Measurements from ENCODE around the gene LPP. TPM values are rescaled to one million over a fixed set of nuclear protein-coding genes. Genes with fewer than 3 reads are reported as not detected.
"Not testable (repeated sequence)": the region's sequence is repeated elsewhere in the genome, so short reads cannot be mapped to it uniquely, and the experiment has no call there.

Gene LPP
- total and polyA plus RNA-seq, 5 donors from 2014 or later = 14.5 to 102 (median 21.7) TPM

DNA sequence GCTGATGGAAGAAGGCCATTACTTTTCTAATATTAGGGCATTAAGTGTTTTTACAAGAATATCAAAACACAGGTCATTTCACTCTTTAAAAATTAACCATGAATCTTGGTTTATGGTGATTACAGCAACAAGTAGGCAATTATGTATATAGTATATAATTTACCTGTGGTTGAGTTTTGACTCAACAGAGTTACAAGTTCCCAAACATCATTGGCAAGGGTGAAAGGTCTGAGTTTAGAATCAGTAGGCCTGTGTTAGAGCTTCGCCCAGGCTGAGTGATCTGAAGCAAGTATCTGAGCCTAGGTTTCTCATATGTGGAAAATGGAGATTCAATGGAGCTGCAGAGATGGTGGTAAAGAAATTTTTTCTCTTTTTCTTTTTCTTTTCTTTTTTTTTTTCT, 25.1 kb upstream of the LPP start:
- Histone ChIP-seq H3K4me1 (ENCODE audit: control insufficient read depth, insufficient read depth, low read length, poor library complexity, severe bottlenecking) (no peaks in the 10 kb centered on the region), H3K36me3 (ENCODE audit: control insufficient read depth, insufficient read depth, low read length) (no peaks in the 10 kb centered on the region), H3K27ac (ENCODE audit: insufficient read depth, low read length, poor library complexity, severe bottlenecking) (no peak overlapping the region), H3K4me3 (ENCODE audit: low read depth, low read length) (no peak overlapping the region), H3K9me3 (ENCODE audit: control insufficient read depth in 2 of 2, low read length in 2 of 2) (no peaks in the 10 kb centered on the region), H3K27me3 (ENCODE audit: control insufficient read depth, insufficient read depth, low read length) (no peaks in the 10 kb centered on the region)
- no peaks in the 10 kb centered on the region for H3K36me3 Mint-ChIP-seq
- peaks cover 0 to 2% (median 0%) of the 10 kb centered on the region in 7 donors for H3K9me3 Mint-ChIP-seq
- H3K4me3 Mint-ChIP-seq = no peak overlapping the region
- DNase-seq (no peak), ATAC-seq (ENCODE audit: low read depth in 2 of 2) (no peak)
- peaks cover 5% of the 10 kb centered on the region for H3K27me3 Mint-ChIP-seq
- peaks cover 0 to 5% (median 0%) of the 10 kb centered on the region in 4 donors for H3K4me1 Mint-ChIP-seq
- no peak overlapping the region for H3K27ac Mint-ChIP-seq

DNA sequence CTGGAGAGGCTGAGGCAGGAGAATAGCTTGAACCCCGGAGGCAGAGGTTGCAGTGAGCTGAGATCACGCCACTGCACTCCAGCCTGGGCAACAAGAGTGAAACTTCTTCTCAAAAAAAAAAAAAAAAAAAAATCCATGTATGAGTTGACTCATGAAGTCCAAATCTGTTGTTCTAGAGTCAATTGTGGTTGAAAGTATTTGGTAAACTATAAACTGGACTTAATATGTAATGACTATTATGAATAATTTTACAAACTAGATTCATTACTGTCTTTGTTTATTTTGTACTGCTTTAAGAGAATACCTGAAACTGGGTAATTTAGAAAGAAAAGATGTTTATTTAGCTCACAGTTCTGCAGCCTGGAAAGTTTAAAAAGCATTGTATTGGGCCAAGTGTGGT, 22.9 kb upstream of the LPP start:
- not testable (repeated sequence) for DNase-seq; H3K27me3 Mint-ChIP-seq; H3K27ac Mint-ChIP-seq; ATAC-seq (ENCODE audit: low read depth in 2 of 2); H3K4me3 Mint-ChIP-seq; H3K4me1 ChIP-seq (ENCODE audit: control insufficient read depth, insufficient read depth, low read length, poor library complexity, severe bottlenecking); H3K27ac ChIP-seq (ENCODE audit: insufficient read depth, low read length, poor library complexity, severe bottlenecking); H3K4me3 ChIP-seq (ENCODE audit: low read depth, low read length); H3K36me3 Mint-ChIP-seq; H3K36me3 ChIP-seq (ENCODE audit: control insufficient read depth, insufficient read depth, low read length); H3K9me3 ChIP-seq (ENCODE audit: control insufficient read depth in 2 of 2, low read length in 2 of 2); H3K27me3 ChIP-seq (ENCODE audit: control insufficient read depth, insufficient read depth, low read length); H3K4me1 Mint-ChIP-seq; H3K9me3 Mint-ChIP-seq

DNA sequence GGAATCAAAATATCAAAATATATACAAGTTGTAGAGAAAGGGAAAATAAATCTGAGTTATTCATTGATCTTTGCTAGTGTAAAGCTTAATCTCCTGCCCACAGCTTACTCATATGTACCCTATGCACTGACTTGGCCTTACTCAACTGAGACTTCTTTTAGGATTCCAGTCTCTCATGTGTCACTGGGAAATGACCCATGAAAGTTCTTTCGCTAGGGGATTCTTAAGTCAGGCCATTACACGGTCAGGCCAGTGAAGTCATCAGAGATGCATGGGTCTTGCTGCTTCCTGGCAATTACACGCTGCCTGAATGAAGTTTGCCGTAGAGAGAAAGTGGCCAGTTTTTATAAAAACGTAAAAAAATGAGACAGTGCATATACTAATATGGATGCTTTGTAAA, 20.7 kb upstream of the LPP start:
- Mint-ChIP-seq H3K4me3 (no peak overlapping the region), H3K27ac (no peak overlapping the region), H3K4me1 (peaks cover 0 to 8% (median 6%) of the 10 kb centered on the region in 4 donors), H3K27me3 (peaks cover 5% of the 10 kb centered on the region), H3K9me3 (peaks cover 0 to 3% (median 0%) of the 10 kb centered on the region in 7 donors), H3K36me3 (no peaks in the 10 kb centered on the region)
- H3K4me1 ChIP-seq (ENCODE audit: control insufficient read depth, insufficient read depth, low read length, poor library complexity, severe bottlenecking) = no peaks in the 10 kb centered on the region
- no peak for DNase-seq
- H3K4me3 ChIP-seq (ENCODE audit: low read depth, low read length) = no peak overlapping the region
- ATAC-seq (ENCODE audit: low read depth in 2 of 2) = no peak
- no peaks in the 10 kb centered on the region for H3K27me3 ChIP-seq (ENCODE audit: control insufficient read depth, insufficient read depth, low read length)
- no peaks in the 10 kb centered on the region for H3K36me3 ChIP-seq (ENCODE audit: control insufficient read depth, insufficient read depth, low read length)
- H3K27ac ChIP-seq (ENCODE audit: insufficient read depth, low read length, poor library complexity, severe bottlenecking) = no peak overlapping the region
- no peaks in the 10 kb centered on the region for H3K9me3 ChIP-seq (ENCODE audit: control insufficient read depth in 2 of 2, low read length in 2 of 2)

DNA sequence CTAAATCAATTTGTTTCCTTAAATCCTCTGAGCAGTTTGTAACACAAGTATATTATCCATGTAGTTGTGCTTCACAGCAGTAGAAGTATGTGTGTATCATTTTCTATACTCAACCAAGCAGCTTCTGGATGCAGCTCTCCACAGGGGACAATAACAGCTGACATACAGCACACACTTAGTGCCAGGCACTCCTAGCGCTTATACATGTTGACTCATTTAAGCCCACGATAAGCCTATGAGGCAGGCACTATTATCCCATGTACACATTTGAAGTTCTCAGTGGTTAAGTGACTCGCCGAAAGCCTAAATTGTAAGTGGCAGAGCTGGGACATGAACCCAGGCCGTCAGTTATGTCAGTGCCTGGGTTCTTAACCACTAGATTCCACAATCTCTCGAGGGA, 20.3 kb upstream of the LPP start:
- ATAC-seq (ENCODE audit: low read depth in 2 of 2) = no peak
- Histone ChIP-seq H3K36me3 (ENCODE audit: control insufficient read depth, insufficient read depth, low read length) (no peaks in the 10 kb centered on the region), H3K27me3 (ENCODE audit: control insufficient read depth, insufficient read depth, low read length) (no peaks in the 10 kb centered on the region), H3K27ac (ENCODE audit: insufficient read depth, low read length, poor library complexity, severe bottlenecking) (no peak overlapping the region), H3K4me3 (ENCODE audit: low read depth, low read length) (no peak overlapping the region), H3K9me3 (ENCODE audit: control insufficient read depth in 2 of 2, low read length in 2 of 2) (no peaks in the 10 kb centered on the region), H3K4me1 (ENCODE audit: control insufficient read depth, insufficient read depth, low read length, poor library complexity, severe bottlenecking) (no peaks in the 10 kb centered on the region)
- Mint-ChIP-seq H3K4me3 (no peak overlapping the region), H3K9me3 (peaks cover 0 to 3% (median 0%) of the 10 kb centered on the region in 7 donors), H3K27ac (no peak overlapping the region), H3K27me3 (peaks cover 5% of the 10 kb centered on the region), H3K4me1 (peaks cover 0 to 8% (median 6%) of the 10 kb centered on the region in 4 donors), H3K36me3 (no peaks in the 10 kb centered on the region)
- no peak for DNase-seq

DNA sequence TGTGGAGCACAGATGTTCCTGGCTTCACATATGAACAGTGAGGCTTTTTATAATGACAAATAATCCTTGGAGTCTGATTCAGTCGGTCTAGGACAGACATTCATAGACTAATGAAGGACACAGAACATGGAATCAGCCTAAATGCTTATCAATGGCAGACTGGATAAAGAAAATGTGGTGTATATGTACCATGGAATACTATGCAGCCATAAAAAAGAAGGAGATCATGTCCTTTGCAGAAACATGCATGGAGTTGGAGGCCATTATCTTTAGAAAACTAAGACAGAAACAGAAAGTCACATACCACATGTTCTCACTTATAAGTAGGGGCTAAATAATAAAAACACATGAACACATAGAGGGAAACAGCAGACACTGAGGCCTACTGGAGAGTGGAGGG, 19.9 kb upstream of the LPP start:
- H3K27me3 ChIP-seq (ENCODE audit: control insufficient read depth, insufficient read depth, low read length) = no peaks in the 10 kb centered on the region
- H3K4me1 ChIP-seq (ENCODE audit: control insufficient read depth, insufficient read depth, low read length, poor library complexity, severe bottlenecking) = no peaks in the 10 kb centered on the region
- no peak overlapping the region for H3K27ac ChIP-seq (ENCODE audit: insufficient read depth, low read length, poor library complexity, severe bottlenecking)
- peaks cover 5% of the 10 kb centered on the region for H3K27me3 Mint-ChIP-seq
- no peak overlapping the region for H3K27ac Mint-ChIP-seq
- H3K4me3 ChIP-seq (ENCODE audit: low read depth, low read length) = no peak overlapping the region
- peaks cover 0 to 8% (median 6%) of the 10 kb centered on the region in 4 donors for H3K4me1 Mint-ChIP-seq
- no peaks in the 10 kb centered on the region for H3K36me3 ChIP-seq (ENCODE audit: control insufficient read depth, insufficient read depth, low read length)
- no peaks in the 10 kb centered on the region for H3K36me3 Mint-ChIP-seq
- no peaks in the 10 kb centered on the region for H3K9me3 ChIP-seq (ENCODE audit: control insufficient read depth in 2 of 2, low read length in 2 of 2)
- H3K9me3 Mint-ChIP-seq = peaks cover 0 to 3% (median 0%) of the 10 kb centered on the region in 7 donors
- DNase-seq (no peak), ATAC-seq (ENCODE audit: low read depth in 2 of 2) (no peak)
- H3K4me3 Mint-ChIP-seq = no peak overlapping the region

DNA sequence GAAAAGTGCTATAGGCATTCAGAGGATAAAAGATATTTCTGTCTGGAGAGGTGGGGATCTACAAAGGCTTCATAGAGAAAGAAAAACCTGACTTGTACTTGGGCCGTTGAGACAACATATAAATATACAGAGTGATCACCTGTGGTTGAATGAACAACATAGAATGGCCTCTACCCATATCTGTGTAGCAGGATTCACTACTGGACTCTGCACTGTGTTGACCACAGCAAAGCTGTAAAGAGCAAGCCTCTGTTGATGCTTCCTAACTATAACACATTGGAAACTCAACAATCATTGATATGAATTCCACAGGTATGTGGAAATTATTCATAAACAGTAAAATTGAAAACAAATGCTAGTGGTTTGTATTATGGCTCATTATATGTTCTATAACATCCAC, 19.1 kb upstream of the LPP start:
- Mint-ChIP-seq H3K27ac (peak overlapping the region in 1 of 3 donors; percentile 3), H3K4me1 (peaks cover 0 to 8% (median 6%) of the 10 kb centered on the region in 4 donors), H3K9me3 (peaks cover 0 to 3% (median 0%) of the 10 kb centered on the region in 7 donors), H3K27me3 (peaks cover 5% of the 10 kb centered on the region), H3K4me3 (no peak overlapping the region), H3K36me3 (no peaks in the 10 kb centered on the region)
- DNase-seq (no peak), ATAC-seq (ENCODE audit: low read depth in 2 of 2) (no peak)
- no peaks in the 10 kb centered on the region for H3K36me3 ChIP-seq (ENCODE audit: control insufficient read depth, insufficient read depth, low read length)
- H3K4me3 ChIP-seq (ENCODE audit: low read depth, low read length) = no peak overlapping the region
- H3K9me3 ChIP-seq (ENCODE audit: control insufficient read depth in 2 of 2, low read length in 2 of 2) = no peaks in the 10 kb centered on the region
- no peaks in the 10 kb centered on the region for H3K27me3 ChIP-seq (ENCODE audit: control insufficient read depth, insufficient read depth, low read length)
- no peak overlapping the region for H3K27ac ChIP-seq (ENCODE audit: insufficient read depth, low read length, poor library complexity, severe bottlenecking)
- H3K4me1 ChIP-seq (ENCODE audit: control insufficient read depth, insufficient read depth, low read length, poor library complexity, severe bottlenecking) = no peaks in the 10 kb centered on the region

DNA sequence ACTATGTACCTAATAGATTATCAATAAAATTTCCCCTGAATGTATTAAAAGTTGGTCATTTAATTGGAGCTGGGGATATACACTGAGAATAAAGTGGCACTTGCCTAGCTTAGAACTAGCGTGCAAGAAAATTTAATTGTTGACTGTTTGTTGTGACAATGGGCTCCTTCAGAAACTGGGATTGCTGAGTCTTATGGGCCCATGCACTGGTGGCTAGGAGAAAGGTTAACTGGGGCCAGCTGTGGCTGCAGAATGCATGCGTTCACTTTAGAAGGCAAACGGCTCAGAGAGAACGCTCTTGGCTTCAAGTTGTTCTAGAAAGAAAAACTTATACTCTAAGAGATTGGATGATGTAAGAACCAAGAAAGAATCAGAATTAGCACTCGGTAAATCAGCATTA, 18.7 kb upstream of the LPP start:
- H3K36me3 Mint-ChIP-seq = no peaks in the 10 kb centered on the region
- H3K4me3 ChIP-seq (ENCODE audit: low read depth, low read length) = no peak overlapping the region
- peak overlapping the region in 1 of 3 donors; percentile 3 for H3K27ac Mint-ChIP-seq
- H3K27ac ChIP-seq (ENCODE audit: insufficient read depth, low read length, poor library complexity, severe bottlenecking) = no peak overlapping the region
- peaks cover 5% of the 10 kb centered on the region for H3K27me3 Mint-ChIP-seq
- no peaks in the 10 kb centered on the region for H3K9me3 ChIP-seq (ENCODE audit: control insufficient read depth in 2 of 2, low read length in 2 of 2)
- no peak for DNase-seq
- no peaks in the 10 kb centered on the region for H3K36me3 ChIP-seq (ENCODE audit: control insufficient read depth, insufficient read depth, low read length)
- ATAC-seq (ENCODE audit: low read depth in 2 of 2) = no peak
- no peak overlapping the region for H3K4me3 Mint-ChIP-seq
- peaks cover 0 to 8% (median 6%) of the 10 kb centered on the region in 4 donors for H3K4me1 Mint-ChIP-seq
- H3K4me1 ChIP-seq (ENCODE audit: control insufficient read depth, insufficient read depth, low read length, poor library complexity, severe bottlenecking) = no peaks in the 10 kb centered on the region
- H3K27me3 ChIP-seq (ENCODE audit: control insufficient read depth, insufficient read depth, low read length) = no peaks in the 10 kb centered on the region
- peaks cover 0 to 3% (median 0%) of the 10 kb centered on the region in 7 donors for H3K9me3 Mint-ChIP-seq

DNA sequence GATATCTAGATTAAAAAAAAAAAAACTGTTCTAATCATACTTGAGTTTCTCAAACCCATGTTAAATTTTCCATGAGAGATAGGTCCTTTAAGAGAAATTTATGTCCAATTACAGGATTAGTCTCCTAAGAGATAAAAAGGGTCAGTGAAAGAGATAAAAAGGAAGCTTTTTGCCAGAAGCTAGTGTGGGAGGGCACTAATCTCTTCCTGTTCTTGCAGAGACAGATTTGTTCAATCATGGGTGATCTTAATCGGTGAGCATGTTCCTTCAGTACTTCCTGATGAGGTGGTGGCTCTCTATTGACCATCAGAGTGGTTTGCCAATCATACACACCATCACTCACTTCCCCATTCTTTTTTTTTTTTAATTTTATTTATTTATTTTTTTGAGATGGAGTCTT, 16.9 kb upstream of the LPP start:
- peaks cover 0 to 3% (median 0%) of the 10 kb centered on the region in 7 donors for H3K9me3 Mint-ChIP-seq
- Histone ChIP-seq H3K4me3 (ENCODE audit: low read depth, low read length) (no peak overlapping the region), H3K36me3 (ENCODE audit: control insufficient read depth, insufficient read depth, low read length) (no peaks in the 10 kb centered on the region), H3K4me1 (ENCODE audit: control insufficient read depth, insufficient read depth, low read length, poor library complexity, severe bottlenecking) (no peaks in the 10 kb centered on the region), H3K27me3 (ENCODE audit: control insufficient read depth, insufficient read depth, low read length) (no peaks in the 10 kb centered on the region), H3K27ac (ENCODE audit: insufficient read depth, low read length, poor library complexity, severe bottlenecking) (no peak overlapping the region), H3K9me3 (ENCODE audit: control insufficient read depth in 2 of 2, low read length in 2 of 2) (no peaks in the 10 kb centered on the region)
- H3K27me3 Mint-ChIP-seq = peaks cover 4% of the 10 kb centered on the region
- H3K36me3 Mint-ChIP-seq = no peaks in the 10 kb centered on the region
- no peak overlapping the region for H3K27ac Mint-ChIP-seq
- H3K4me3 Mint-ChIP-seq = no peak overlapping the region
- peaks cover 0 to 8% (median 6%) of the 10 kb centered on the region in 4 donors for H3K4me1 Mint-ChIP-seq
- DNase-seq (no peak), ATAC-seq (ENCODE audit: low read depth in 2 of 2) (no peak)

Measured in CD4-positive, CD25-positive, alpha-beta regulatory T cell (primary cell).